ENCODE results near the gene FEZF1.

DNA sequence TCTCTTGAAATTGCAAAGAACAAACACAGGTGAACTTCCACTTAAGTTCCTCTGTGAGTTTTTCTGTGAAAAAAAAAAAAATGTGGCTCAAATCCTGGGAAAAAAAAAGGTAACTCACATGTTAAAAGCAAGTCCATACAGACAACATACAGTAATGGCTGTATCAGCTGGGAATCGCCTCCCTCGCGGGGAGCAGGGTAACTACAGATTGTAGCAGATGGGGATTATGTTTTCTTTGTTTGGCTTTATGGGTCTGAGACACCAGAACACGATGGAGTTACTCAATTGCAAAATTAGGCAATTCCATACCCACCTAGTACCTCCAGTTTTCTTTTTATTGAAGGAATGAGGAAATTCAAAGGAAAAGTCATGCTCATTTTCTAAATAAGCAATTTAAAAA is 42.3 kb downstream of the FEZF1 start:
- TF ChIP-seq, protein P1, sequence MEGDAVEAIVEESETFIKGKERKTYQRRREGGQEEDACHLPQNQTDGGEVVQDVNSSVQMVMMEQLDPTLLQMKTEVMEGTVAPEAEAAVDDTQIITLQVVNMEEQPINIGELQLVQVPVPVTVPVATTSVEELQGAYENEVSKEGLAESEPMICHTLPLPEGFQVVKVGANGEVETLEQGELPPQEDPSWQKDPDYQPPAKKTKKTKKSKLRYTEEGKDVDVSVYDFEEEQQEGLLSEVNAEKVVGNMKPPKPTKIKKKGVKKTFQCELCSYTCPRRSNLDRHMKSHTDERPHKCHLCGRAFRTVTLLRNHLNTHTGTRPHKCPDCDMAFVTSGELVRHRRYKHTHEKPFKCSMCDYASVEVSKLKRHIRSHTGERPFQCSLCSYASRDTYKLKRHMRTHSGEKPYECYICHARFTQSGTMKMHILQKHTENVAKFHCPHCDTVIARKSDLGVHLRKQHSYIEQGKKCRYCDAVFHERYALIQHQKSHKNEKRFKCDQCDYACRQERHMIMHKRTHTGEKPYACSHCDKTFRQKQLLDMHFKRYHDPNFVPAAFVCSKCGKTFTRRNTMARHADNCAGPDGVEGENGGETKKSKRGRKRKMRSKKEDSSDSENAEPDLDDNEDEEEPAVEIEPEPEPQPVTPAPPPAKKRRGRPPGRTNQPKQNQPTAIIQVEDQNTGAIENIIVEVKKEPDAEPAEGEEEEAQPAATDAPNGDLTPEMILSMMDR (IDR thresholded peaks at IDR 0.05): peak in 1 of 7 experiments; percentile 2
- TF ChIP-seq POLR2A (IDR thresholded peaks at IDR 0.05): no peak
